ENCODE results near the gene RIIAD1.

Gene RIIAD1

GRCh38 chr1:151704246-151704645 lies 17.1 kb upstream of the RIIAD1 start:
- no peak for DNase-seq (ENCODE audit: extremely low read depth, low read depth)
- no peak overlapping the region for H3K4me3 ChIP-seq (replicated peaks; ENCODE audit: low read depth, low read length)
- TF ChIP-seq CTCF (IDR thresholded peaks at IDR 0.05; ENCODE audit: low read depth, low read length, missing control alignments), result no peak

GRCh38 chr1:151705146-151705545 lies 16.2 kb upstream of the RIIAD1 start:
- no peak overlapping the region for H3K4me3 ChIP-seq (replicated peaks; ENCODE audit: low read depth, low read length)
- TF ChIP-seq CTCF (IDR thresholded peaks at IDR 0.05; ENCODE audit: low read depth, low read length, missing control alignments), result no peak
- no peak for DNase-seq (ENCODE audit: extremely low read depth, low read depth)

- DNase-seq (ENCODE audit: extremely low read depth, low read depth), result no peak
- H3K4me3 ChIP-seq (replicated peaks; ENCODE audit: low read depth, low read length), result no peak overlapping the region
- no peak for TF ChIP-seq CTCF (IDR thresholded peaks at IDR 0.05; ENCODE audit: low read depth, low read length, missing control alignments)
Measured at GRCh38 chr1:151705753-151706463, 15.4 kb upstream of the RIIAD1 start.

GRCh38 chr1:151706464-151707415 lies 14.6 kb upstream of the RIIAD1 start:
- DNase-seq (ENCODE audit: extremely low read depth, low read depth), result no peak
- no peak for TF ChIP-seq CTCF (IDR thresholded peaks at IDR 0.05; ENCODE audit: low read depth, low read length, missing control alignments)

GRCh38 chr1:151707541-151708065 lies 13.7 kb upstream of the RIIAD1 start:
- TF ChIP-seq CTCF (IDR thresholded peaks at IDR 0.05; ENCODE audit: low read depth, low read length, missing control alignments), result no peak
- no peak for DNase-seq (ENCODE audit: extremely low read depth, low read depth)
- H3K4me3 ChIP-seq (replicated peaks; ENCODE audit: low read depth, low read length), result no peak overlapping the region

More at GRCh38 chr1:151706464-151707415, 14.6 kb upstream of the RIIAD1 start:
- H3K4me3 ChIP-seq (replicated peaks; ENCODE audit: low read depth, low read length), result no peak overlapping the region

GRCh38 chr1:151708891-151709290 lies 12.4 kb upstream of the RIIAD1 start:
- DNase-seq (ENCODE audit: extremely low read depth, low read depth), result no peak
- TF ChIP-seq CTCF (IDR thresholded peaks at IDR 0.05; ENCODE audit: low read depth, low read length, missing control alignments), result no peak
- H3K4me3 ChIP-seq (replicated peaks; ENCODE audit: low read depth, low read length), result no peak overlapping the region
